Umbilical cord (tissue), 2 donors: ENCODE data around the gene UNC80. TPM values are rescaled to one million over a fixed set of nuclear protein-coding genes. Genes with fewer than 3 reads are reported as not detected.
A peak's percentile ranks its signal among the peaks of the same experiment; 100 is the strongest.

Source experiments
- DNase-seq: peaks from one replicate; pipeline ENCODE4 v3.0.0-alpha.2; 2015; ENCODE audit warnings: low spot score
- total RNA-seq: library from RNA; depleted of rRNA; stranded (reverse); fragments of >200 nt; gene quantifications from one replicate; pipeline ENCODE4 v1.2.3, GENCODE V29; 2014; ENCODE audit warnings: low replicate concordance; ENCODE audit not compliant: insufficient read depth

The UNC80 gene
- total RNA-seq, 1 donor from 2014 or later, result 4.6 TPM

DNA sequence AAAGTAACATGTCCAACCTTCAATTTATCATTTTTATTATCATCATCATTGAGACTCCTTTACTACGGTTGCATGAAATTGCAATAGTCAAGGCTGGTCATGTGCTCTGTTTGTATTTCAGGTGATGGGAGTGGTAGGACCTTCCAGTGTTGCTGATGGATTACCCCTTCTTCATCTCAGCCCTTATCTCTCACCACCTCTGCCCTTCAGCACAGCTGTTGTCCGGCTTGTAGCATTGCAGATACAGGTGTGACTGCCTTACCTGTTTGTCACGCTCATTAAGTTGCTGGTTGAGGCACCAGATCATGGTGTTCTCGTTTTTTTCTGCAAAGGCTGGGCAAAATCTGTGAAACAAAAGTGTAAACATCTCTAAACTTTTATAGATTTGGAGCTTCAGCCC, 199.1 kb downstream of the UNC80 start:
- DNase-seq, result no peak

DNA sequence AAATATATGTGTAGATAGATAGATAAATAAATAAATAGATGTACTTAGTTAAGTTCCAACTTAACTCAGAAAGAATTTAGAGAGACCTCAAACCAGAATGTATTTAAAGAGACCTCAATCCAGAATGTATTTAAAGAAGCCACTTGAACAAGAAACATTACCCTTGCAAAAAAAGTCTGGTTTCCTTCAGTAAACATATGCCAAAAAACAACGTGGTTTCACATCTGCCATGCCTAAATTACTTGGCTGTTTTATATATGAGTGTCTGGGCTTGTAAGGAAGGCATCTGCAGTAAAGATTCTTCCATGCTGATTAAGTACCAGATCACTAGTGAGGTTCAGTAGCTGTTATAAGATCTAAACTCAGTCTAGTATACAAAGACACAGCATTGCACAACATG, 201.7 kb downstream of the UNC80 start:
- no peak for DNase-seq

DNA sequence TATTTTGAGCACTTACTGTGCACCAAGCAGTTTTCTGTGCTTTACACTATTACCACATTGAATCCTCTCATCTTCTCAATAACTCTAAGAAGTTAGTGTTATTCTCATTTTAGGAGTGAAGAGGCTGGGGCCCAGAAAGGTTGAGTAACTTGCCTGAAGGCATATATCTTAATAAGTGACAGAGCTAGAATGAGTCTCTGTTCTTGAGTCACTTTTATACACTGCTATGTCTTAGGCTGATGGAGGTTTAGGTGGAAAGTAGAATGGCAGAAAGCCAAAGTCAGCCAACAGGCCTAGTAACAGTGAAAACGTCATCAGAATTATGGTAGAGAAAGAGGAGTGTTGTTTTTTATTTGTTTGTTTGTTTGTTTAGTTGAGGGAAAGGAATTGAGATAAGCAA, 202.9 kb downstream of the UNC80 start:
- DNase-seq, result no peak

DNA sequence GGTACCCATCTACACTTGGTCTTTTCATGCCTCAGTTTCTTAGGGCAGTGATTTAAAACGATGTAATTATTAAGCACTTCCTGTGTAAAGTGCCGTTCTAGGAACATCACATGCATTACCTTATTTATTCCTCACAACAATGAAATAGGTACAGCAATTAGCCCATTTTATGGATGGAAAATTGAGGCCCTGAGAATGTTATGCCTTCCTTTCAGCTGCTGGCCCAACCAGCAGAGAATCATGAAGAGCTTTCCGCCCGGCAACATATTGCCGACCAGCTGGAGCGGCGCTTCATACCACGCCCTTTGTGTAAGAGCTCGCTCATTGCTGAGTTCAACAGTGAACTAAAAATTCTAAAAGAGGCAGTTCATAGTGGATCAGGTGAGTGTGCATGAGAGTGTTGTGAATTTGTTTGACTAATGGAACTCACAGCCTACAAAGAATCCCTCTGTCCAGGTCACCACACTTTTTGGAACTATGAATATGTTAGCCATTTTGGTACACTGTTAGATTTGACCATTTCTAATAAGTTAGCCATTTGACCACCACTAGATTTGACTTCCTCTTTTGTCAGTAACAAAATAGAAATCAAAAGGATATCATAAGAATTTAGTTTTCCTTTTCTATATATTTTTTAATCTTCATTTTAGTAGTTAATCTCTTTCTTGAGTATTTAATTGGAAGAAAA, 205.2 kb downstream of the UNC80 start:
- no peak for DNase-seq

DNA sequence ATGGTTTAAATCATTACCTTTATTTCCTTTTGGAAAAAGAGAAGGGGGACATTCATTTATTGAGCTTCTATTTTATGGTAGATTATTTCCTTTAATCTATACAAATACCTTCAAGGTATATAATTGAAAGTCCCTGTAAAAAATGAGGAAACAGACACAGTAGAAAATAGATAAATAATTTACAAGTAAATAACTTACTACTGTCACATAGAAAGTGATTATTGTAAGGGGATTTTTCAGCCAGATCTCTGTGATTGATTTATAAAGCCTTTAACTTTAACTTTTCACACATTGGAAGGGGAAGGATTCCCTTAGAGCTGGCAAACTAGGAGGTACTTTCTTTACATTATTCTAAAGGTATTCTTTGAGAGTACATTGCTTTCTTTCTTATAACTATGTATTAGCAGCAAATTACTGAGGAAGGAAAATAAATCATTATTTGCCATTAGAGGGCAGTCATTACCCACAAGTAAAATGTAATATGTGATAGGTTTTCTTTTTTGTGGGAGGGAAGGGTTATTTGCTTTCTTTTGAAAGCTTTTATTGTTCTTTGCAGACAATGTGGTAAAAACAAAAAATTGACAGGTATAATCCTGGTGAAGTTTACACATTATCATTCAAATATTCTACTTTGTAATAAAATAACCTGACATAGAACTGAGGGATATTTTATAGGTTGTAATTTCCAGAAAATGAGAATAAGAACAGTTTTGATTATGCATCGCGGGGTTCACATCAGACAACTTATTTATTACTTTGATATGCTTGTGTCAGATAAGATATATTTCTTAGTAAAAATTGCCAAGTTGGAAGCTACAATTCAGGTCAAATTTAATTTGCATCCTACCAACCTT, 206.0 kb downstream of the UNC80 start:
- peak; percentile 43 for DNase-seq

DNA sequence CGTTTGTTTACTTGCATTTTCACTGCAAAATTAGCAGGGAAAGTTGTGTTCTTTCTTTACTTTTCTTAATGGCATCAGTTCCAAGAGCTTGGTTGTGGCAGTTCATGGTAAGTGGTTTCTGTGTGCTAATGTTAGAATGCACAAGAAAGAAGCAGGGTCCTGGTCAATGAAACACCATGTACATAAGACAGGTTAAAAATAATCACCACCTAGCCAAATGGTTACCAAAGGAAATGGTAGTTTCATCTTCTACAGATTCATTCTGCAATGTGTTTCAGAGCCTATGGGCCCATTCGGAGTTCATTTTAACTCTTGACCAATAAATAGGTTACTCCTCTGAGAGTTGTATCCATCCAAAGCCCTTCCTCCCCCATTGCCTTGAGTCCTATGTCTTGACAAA, 212.7 kb downstream of the UNC80 start:
- DNase-seq, result no peak

DNA sequence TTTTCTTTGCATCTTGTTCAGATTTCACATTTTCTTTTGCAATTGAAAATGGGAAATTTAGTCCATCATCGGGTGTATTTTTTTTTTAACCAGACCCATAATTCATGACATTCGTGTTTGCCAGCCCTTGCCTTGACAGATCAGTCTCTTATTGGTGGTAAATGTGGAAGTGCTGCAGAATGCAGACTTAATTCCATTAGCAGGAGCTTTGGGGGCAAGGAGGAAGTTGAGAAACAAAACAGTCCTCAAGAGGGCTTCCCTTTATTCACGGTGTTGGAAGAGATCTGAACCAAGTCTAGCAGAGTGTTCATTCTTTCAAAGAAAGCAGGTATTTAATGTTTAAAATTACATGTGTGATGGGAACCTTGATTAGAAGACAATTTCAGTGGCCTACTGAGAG, 214.2 kb downstream of the UNC80 start:
- DNase-seq, result no peak

DNA sequence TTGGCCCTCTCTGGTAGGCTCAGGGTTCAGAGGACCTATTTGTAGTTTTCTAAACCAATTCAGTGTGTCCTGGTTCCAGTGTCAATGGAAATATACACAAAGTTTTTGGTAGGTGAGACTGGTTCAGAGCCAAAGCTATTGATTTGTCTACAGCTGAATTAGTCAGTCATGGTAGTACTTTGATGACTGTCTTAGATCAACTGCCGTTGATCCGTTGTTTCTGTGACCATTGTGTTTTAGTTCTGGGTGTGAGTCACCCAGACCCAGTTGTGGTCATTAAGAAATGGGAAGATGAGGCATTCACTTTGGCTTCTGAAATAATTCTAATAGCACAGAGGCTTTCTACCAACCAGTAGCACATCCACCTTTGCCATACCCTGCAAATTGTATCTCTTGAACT, 214.8 kb downstream of the UNC80 start:
- no peak for DNase-seq

DNA sequence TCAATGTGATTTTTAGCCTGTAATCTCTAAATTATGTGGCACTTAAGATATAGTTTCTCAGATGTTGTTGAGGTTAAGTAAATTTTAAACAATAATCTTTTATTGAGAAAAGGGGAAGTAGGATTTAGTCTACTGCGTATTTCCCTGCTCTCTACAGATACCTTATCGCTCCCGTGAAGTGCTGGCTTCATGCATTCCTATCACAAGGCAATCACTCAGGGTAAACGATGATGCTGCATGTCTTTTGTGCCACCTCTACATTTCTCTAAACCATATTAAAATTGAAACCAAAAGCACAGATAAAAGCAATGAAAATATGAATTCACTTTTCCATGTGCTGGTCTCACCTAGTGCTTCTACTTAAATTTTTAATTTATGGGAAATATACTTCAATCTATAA, 216.4 kb downstream of the UNC80 start:
- DNase-seq, result no peak

DNA sequence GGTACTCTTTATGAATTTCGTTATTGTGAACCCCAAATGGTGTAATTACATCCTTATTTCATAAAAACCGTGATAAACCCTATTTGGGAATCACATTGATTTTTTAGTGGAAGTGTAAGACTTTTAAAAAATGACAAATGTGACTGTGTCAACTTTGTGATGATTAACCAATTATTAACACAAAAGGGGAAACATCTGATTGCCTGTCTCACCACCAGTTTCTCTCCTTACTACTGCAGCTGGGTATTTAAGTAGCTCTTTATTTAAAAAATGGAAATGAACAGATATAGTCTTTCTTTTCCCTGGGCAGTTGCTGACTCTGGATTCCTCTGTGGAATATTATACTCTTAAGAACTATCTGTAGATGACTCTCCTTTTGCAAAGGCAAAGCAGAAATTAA, 219.2 kb downstream of the UNC80 start:
- no peak for DNase-seq

DNA sequence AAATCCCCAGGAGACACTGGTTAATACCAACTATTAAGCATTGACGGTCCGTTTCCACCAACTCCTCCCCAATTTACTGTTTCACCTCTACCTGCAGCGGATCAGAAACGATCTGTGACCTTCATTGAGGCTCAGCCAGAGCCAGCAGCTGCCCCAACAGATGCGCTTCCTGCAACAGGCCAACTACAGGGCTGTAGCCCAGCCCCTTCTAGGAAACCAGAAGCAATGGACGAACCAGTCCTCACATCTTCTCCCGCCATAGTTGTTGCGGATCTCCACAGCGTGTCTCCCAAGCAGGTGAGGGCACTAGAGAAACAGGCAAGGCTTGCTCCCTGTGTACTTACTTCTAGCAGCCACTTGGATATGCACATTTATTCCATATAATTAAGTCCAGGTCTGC, 222.3 kb downstream of the UNC80 start:
- DNase-seq, result no peak

DNA sequence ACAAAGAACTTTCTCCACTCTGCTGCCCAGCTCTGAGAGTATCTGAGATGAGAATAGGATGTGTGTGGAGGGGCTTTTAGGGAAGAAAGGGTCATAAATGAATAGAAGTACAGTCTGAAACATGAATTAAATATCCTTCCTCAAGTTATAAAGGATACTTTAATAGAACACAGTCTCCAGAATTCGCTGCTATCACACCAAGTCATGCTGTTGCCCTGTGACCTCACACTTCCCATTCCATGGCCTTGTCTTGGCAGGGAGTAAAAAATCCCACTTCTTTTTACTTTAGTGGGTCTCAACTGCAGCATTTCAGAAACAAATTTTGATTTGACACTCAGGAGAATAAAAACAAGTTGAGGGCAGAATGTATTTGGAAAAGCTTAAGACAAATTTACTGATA, 227.0 kb downstream of the UNC80 start:
- DNase-seq, result no peak

DNA sequence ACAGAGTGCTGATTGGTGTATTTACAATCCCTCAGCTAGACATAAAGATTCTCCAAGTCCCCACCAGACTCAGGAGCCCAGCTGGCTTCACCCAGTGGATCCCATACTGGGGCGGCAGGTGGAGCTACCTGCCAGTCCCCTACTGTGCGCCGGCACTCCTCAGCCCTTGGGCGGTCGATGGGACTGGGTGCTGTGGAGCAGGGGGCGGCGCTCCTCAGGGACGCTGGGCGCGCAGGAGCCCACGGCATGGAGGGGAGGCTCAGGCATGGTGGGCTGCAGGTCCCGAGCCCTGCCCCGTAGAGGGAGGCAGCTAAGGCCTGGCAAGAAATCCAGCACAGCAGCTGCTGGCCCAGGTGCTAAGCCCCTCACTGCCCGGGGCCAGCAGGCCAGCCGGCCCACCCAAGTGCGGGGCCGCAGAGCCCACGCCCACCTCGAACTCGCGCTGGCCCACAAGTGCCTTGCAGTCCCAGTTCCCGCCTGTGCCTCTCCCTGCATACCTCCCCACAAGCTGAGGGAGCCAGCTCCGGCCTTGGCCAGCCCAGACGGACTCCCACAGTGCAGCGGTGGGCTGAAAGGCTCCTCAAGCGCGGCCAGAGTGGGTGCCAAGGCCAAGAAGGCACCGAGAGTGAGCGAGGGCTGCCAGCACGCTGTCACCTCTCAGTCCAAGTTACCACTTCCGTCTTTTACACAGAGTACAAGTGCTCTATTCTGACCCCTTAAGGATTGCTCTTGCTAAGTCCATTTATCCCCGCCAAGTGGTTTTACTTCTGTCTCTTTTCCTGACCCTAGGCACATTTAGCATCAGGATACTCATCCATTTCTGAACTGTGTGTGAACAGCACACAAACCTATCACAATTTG, 229.1 kb downstream of the UNC80 start:
- no peak for DNase-seq

DNA sequence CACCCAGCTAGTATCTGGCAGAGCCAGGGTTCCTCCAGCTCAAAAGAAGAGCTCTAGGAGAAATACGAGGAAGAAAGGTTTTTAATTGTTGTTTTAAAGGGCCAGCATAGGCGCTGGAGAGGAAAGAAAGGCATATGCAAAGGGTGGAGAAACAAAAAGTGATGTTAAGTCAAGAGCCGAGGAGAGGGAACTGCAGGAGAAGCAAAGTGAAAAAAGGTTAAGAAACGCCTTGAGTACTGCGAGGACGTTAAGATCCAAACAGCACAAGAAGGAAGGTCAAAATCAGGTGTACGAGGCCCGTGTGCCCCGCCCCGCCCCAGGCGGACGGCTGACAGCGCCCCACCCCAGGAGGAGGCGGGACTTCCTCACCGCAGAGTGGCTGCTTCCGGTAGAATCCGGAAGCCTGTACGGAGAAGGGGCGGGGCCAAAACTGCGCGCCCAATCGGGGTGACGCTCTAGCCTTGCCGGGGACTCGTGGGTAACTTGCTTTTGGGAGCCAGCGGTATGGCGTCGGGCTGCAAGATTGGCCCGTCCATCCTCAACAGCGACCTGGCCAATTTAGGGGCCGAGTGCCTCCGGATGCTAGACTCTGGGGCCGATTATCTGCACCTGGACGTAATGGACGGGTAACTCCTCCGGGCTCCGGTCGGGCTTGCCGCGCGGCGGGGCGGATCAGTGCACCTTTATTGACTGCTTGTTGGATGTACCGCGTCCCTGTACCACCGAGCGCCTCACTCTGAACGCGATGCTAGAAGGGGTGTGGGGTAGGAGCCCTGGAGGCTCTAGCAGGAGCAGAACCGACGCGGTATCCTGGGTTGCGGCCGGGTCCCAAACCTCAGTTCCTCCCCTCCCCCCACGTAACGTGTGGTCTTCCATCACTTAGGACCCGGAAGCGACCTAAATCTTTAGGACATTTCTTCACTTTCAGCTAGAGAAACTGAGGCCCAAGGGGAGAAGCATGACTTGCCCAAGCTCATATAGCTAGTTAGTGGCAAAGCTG, 230.8 kb downstream of the UNC80 start, which contains the start of gene RPE:
RPE (plus strand) TSS at position 481 of the 1,000 bp plus-strand sequence; CDS start at position 505, 24 bp downstream.
- DNase-seq, result peak; percentile 97

DNA sequence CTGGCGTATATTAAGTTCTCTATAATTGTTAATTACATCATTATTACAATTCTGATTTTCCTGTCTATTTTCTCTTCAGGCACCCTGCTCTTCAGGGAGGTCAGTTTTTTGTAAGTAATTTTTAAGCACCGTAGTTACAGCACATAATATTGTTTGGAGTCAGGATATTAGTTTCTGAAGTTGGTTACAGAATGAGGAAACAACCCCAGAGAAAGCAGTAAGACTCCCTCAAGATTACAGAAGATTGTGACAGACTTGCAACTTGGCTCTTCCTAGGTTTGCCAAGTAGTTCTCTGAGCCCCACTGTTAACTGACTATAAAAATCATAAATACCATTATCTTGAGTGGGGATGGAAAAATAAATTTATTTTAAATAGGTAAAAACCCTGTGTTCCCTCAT, 231.7 kb downstream of the UNC80 start:
- no peak for DNase-seq

DNA sequence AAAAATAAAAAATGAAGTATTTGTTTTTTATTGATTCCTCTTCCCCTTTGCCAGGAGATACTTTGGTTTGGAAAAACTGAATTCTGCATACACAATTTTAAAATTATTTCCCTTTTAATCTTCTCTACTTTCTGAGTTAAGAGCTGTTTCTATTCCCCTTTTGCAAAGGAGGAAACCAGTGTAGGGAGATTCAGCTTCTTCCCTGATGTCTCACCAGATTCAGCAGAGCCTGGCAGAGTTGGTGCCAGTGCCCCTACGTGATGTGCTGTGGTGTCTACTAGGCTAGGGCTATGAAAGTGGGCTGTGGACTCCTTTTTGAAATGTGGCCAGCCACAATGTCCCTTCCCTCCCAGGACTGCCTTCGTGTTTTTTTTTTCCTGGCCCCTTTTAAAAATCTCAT, 233.2 kb downstream of the UNC80 start:
- DNase-seq, result no peak

DNA sequence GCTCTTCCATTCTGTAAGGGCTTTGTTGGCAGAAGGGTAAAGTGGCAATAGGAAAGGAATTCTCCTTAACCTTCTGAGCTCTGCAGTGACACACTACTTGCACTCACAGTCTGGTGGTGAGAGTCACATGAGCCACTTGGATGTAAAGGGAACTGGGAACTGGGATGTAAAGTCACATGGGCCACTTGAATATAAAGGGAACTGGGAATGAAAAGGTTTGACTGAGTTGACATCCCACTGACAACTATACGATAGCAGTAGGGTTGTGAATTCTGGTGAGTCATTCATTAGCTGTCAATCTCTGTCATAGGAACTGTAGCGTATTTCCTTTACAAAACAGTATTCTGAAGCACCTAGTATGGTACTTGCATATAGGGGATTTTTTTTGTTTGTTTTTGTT, 236.3 kb downstream of the UNC80 start:
- DNase-seq, result no peak

DNA sequence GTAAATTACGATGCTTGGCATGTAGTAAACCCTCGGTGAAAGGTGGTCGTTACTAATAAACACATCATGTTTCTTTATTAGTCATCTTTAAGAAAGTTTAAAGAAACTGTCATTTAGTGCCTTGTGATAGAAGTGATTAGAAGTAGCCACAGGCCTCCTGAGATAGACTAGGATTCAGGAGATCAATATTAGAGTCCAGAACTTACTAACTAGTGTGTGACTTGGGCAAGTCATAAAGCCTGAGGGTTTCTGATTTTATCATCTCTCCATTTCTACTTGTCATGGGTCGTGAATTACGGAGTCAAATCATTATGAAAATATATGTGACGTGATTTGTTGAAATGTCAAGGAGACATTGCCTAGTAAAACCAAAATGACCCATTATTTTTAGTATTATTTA, 237.5 kb downstream of the UNC80 start:
- no peak for DNase-seq

DNA sequence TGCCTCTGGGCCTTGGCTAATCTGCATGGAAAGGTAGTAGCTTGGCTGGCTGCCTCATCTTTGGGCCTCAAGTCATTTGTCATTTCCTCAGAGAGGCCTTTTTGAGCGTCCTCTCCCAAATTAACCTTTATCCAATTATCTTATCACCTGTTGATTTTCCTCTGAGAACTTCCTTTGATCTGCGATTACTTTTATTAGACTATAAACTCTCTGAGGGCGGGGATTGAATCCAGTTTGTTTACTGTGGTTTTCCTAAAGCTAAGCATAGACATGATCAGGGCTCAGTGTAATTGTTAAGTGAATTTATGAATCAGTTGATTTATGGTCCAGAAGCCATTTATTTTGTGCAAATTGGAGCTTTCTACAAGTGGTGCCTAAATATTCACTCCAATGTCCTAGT, 238.3 kb downstream of the UNC80 start:
- no peak for DNase-seq

DNA sequence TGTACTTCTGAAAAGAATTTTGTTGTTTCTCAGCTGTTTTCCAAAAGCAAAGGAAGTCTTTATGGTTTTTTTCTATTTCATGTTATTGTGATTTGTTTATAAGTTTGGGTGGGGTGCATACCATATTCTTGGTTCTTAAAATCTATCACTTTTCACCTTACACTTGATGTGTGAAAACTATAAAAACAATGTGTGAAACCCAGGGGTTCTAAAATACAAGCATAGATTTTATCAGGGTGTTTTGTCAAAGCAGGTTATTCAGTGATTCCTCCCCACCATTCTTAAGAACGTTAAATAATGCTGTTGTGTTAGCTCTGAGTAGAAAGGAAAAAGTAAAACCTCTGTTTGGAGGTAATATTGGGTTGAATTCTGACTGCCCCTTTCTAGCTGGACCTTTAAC, 248.5 kb downstream of the UNC80 start:
- no peak for DNase-seq

DNA sequence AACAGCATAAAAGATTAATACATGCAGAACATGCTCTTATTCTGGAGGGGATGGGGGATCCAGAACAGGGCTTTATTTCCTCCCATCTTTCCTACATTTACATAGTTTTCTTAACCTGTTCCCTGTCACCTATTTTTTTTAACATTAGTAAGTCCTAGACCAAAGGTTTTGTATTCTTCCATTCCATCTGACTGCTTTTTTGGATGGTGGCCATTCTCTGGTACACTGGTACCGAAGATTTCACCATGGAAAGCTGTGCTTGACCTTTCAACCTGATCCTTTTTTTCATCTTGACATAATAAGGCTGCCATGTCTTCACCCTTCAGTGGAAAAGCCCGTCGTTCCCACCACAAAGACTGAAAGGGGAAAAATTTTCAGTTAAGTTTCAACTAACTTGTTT, 251.2 kb downstream of the UNC80 start:
- DNase-seq, result no peak
